K562 (cell line): ENCODE results near the gene CLDN15.

Source experiments
- MAFF ChIP-seq: IDR thresholded peaks from 2 replicates; pipeline ENCODE4 v1.6.1; 2012; ENCODE audit warnings: low read length, improper control_type of control experiment
- MEF2D ChIP-seq: conservative IDR thresholded peaks from 2 replicates; pipeline ENCODE4 v1.6.1; 2016; ENCODE audit warnings: low read depth, missing genetic modification characterization, missing compliant biosample characterization

- TF ChIP-seq MAFF (no peak), MEF2D (tag) (no peak)
Observed at GRCh38 chr7:101225650-101226049, 12.0 kb downstream of the CLDN15 start.
